IMR-90 (cell line): Measurements from ENCODE around the gene GCN1.

Source experiments
- CTCF ChIP-seq: conservative IDR thresholded peaks from 2 replicates; pipeline ENCODE4 v1.5.1; 2012; ENCODE audit warnings: mild to moderate bottlenecking, low read depth, low read length, improper control_type of control experiment
- POLR2A ChIP-seq: IDR thresholded peaks from 2 replicates; pipeline ENCODE4 v1.6.1; 2012; ENCODE audit warnings: mild to moderate bottlenecking, low read depth, low read length
- RAD21 ChIP-seq: IDR thresholded peaks from 2 replicates; pipeline ENCODE4 v1.6.1; 2012; ENCODE audit warnings: low read length, improper control_type of control experiment
- RCOR1 ChIP-seq: IDR thresholded peaks from 2 replicates; pipeline ENCODE4 v1.6.1; 2012; ENCODE audit warnings: mild to moderate bottlenecking, low read length, improper control_type of control experiment; ENCODE audit not compliant: insufficient replicate concordance

GRCh38 chr12:120141336-120141735 lies 53.2 kb downstream of the GCN1 start:
- no peak for TF ChIP-seq CTCF
- TF ChIP-seq RAD21, result no peak
- no peak for TF ChIP-seq POLR2A
- TF ChIP-seq RCOR1, result no peak
